ENCODE measurements around the gene PROS1. TPM values are rescaled to one million over a fixed set of nuclear protein-coding genes. Genes with fewer than 3 reads are reported as not detected.

The PROS1 gene
- 43.9 TPM for total RNA-seq

- DNase-seq: peak; percentile 91
Measured at GRCh38 chr3:93973131-93974126, at the start of gene PROS1. Gene PROS1 (minus strand): TSS chr3:93973896. CDS start chr3:93973749, 147 bp downstream.

- no peak for DNase-seq
Measured at GRCh38 chr3:94020293-94020692, 46.6 kb upstream of the PROS1 start.

- no peak for DNase-seq
Measured at GRCh38 chr3:94019659-94020058, 46.0 kb upstream of the PROS1 start.

- no peak for DNase-seq
Measured at GRCh38 chr3:94015025-94015424, 41.3 kb upstream of the PROS1 start.

GRCh38 chr3:94012185-94012584 is 38.5 kb upstream of the PROS1 start:
- DNase-seq: no peak

GRCh38 chr3:94011233-94011711 is 37.6 kb upstream of the PROS1 start:
- DNase-seq: no peak

- DNase-seq: no peak
Measured at GRCh38 chr3:94009608-94010007, 35.9 kb upstream of the PROS1 start.

- no peak for DNase-seq
Measured at GRCh38 chr3:94008253-94008652, 34.6 kb upstream of the PROS1 start.

- peak; percentile 67 for DNase-seq
Measured at GRCh38 chr3:94004301-94004910, 30.7 kb upstream of the PROS1 start.

GRCh38 chr3:94001827-94002495 is 28.3 kb upstream of the PROS1 start:
- no peak for DNase-seq

- no peak for DNase-seq
Measured at GRCh38 chr3:94001191-94001590, 27.5 kb upstream of the PROS1 start.

- no peak for DNase-seq
Measured at GRCh38 chr3:93994056-93994455, 20.4 kb upstream of the PROS1 start.

- DNase-seq: no peak
Measured at GRCh38 chr3:93992207-93992606, 18.5 kb upstream of the PROS1 start.

GRCh38 chr3:93991631-93992030 is 17.9 kb upstream of the PROS1 start:
- no peak for DNase-seq

- DNase-seq: no peak
Measured at GRCh38 chr3:93989241-93989640, 15.5 kb upstream of the PROS1 start.

- no peak for DNase-seq
Measured at GRCh38 chr3:93988764-93989163, 15.1 kb upstream of the PROS1 start.

- no peak for DNase-seq
Measured at GRCh38 chr3:93988283-93988682, 14.6 kb upstream of the PROS1 start.

GRCh38 chr3:93984618-93985017 is 10.9 kb upstream of the PROS1 start:
- DNase-seq: no peak

GRCh38 chr3:93983408-93983807 is 9.7 kb upstream of the PROS1 start:
- no peak for DNase-seq

- no peak for DNase-seq
Measured at GRCh38 chr3:93981649-93982048, 8.0 kb upstream of the PROS1 start.

- peak; percentile 99 for DNase-seq
Measured at GRCh38 chr3:93979850-93980676, 6.4 kb upstream of the PROS1 start, which contains the start of gene ARL13B. Gene ARL13B (plus strand): TSS chr3:93980155. CDS start chr3:93980424, 269 bp downstream.

GRCh38 chr3:93969997-93970396 is 3.7 kb downstream of the PROS1 start:
- DNase-seq: no peak
